Adrenal gland (tissue), 12 donors: ENCODE data around the gene UNC45A. TPM values are rescaled to one million over a fixed set of nuclear protein-coding genes. Genes with fewer than 3 reads are reported as not detected.
A peak's percentile ranks its signal among the peaks of the same experiment; 100 is the strongest.

Experiments
- DNase-seq, 7 donors: peaks; one replicate each; pipeline ENCODE4 v3.0.0-alpha.2; 2019 to 2020
- H3K27ac ChIP-seq, 5 donors: fragments of 200-600 bp; sonication (generic) in 4 of 5; 1 replicate in 3 of 5; 2 replicates in 2 of 5; pipeline versions ENCODE4 v1.5.1 to v1.8.0; 2016 to 2020; ENCODE audit warnings: mild to moderate bottlenecking in 1 of 5
- H3K27me3 ChIP-seq: fragments of 200-600 bp; 2 replicates; pipeline ENCODE4 v1.8.0; 2021
- H3K36me3 ChIP-seq, 2 donors: fragments of 200-600 bp; replicated peaks in 1 of 2; 1 replicate in 1 of 2; 2 replicates in 1 of 2; pipeline versions ENCODE4 v1.5.1 to v1.8.0; 2018 to 2022
- H3K4me1 ChIP-seq, 2 donors: fragments of 200-600 bp; replicated peaks in 1 of 2; 1 replicate in 1 of 2; 2 replicates in 1 of 2; pipeline versions ENCODE4 v1.5.1 to v1.8.0; 2018 to 2021
- H3K4me3 ChIP-seq, 4 donors: fragments of 200-600 bp; sonication (generic) in 3 of 4; one replicate each; pipeline ENCODE4 v1.5.1; 2016 to 2018
- H3K9me3 ChIP-seq, 3 donors: fragments of 200-600 bp; sonication (generic) in 1 of 3; replicated peaks in 1 of 3; 1 replicate in 2 of 3; 2 replicates in 1 of 3; pipeline versions ENCODE4 v1.5.1 to v1.8.0; 2016 to 2021
- CTCF ChIP-seq, 6 experiments: fragments of 450-650 bp in 4 of 6; fragments of 200-600 bp in 2 of 6; sonication (generic) in 1 of 6; IDR thresholded peaks; 1 replicate in 5 of 6; 2 replicates in 1 of 6; pipeline versions ENCODE4 v1.5.1 to v1.8.0; 2016 to 2021; ENCODE audit warnings: antibody characterized with exemption in 6 of 6, mild to moderate bottlenecking in 2 of 6, moderate library complexity in 1 of 6
- POLR2A ChIP-seq, 2 donors: fragments of 450-650 bp; IDR thresholded peaks; one replicate each; pipeline ENCODE4 v1.6.1; 2017; ENCODE audit warnings: antibody characterized with exemption in 2 of 2, mild to moderate bottlenecking in 2 of 2, moderate library complexity in 1 of 2
- WGBS, 4 donors: extraction: QIAGEN DNeasy Blood & Tissue Kit in 2 of 4; methylation state at CpG; one replicate each; pipeline versions ENCODE4 v1.1.5 to v1.1.7; 2013 to 2017; 5-methylcytosine and 5-hydroxymethylcytosine counted together
- intact Hi-C, 2 donors: fragments of 100-400 bp; cut with DNase I; formaldehyde crosslinking; loops; one replicate each; pipeline versions ENCODE4 v1.14.1 to v1.15.0; 2022 to 2023
- polyA plus RNA-seq, 3 donors: library from polyadenylated mRNA; stranded (reverse); fragments of 200-250 nt in 2 of 3; fragments of 350-450 nt in 1 of 3; fragmentation: Illumina TruSeq in 1 of 3; extraction: RNeasy Lipid Tissue Mini Kit (QIAGEN cat#74804) in 1 of 3; gene quantifications; one replicate each; pipeline ENCODE4 v1.2.3, GENCODE V29; 2013 to 2014
- total RNA-seq, 9 donors: library from RNA; depleted of rRNA in 4 of 9; stranded (reverse); fragments of >200 nt in 4 of 9; fragments of 120-200 nt in 1 of 9; fragmentation: NEBNext Ultra II Directional in 1 of 9; extraction: Animal tissue kit (Norgen Biotek cat#: 25700) in 1 of 9; gene quantifications; one replicate each; pipeline versions ENCODE4 v1.1.0 to v1.2.4, GENCODE V29; 2013 to 2023
- donor health status: healthy with polysubstance abuse.
- donor health status: Bipolar disorder and iron deficiency.
- donor health status: DM: yes; HTN: yes; CAD: no.
- donor health status: DM: no; HTN: no; CAD: no.
- donor health status: DM: no; HTN: no; CAD: no.
- donor health status: DM: yes; HTN: yes; CAD: no.

The UNC45A gene
- total and polyA plus RNA-seq, 12 donors, result 28.1 to 114 (median 64.7) TPM

GRCh38 chr15:90953947-90954711, 19.0 kb downstream of the UNC45A start:
- peaks cover 12 to 25% of the 10 kb centered on the region in 2 donors for H3K4me1 ChIP-seq
- H3K27ac ChIP-seq, result peak overlapping the region; percentile 60 to 97 (median 83)
- intact Hi-C loops, result loop anchor here in 1 of 2 donors (10.0 kb wide), 1 partner anchor 81 kb away; no protein-coding TSS in a partner anchor
- DNase-seq, result no peak
- no peaks in the 10 kb centered on the region for H3K27me3 ChIP-seq
- H3K4me3 ChIP-seq, result peak overlapping the region in 1 of 4 donors; percentile 87
- TF ChIP-seq POLR2A (IDR thresholded peaks at IDR 0.05) (no peak), CTCF (IDR thresholded peaks at IDR 0.05) (no peak)
- 70 to 74% (median 74%) methylated on average over 13 to 16 of the region's 16 CpGs for WGBS, 4 donors
- no peaks in the 10 kb centered on the region for H3K9me3 ChIP-seq
- peaks cover 0 to 48% of the 10 kb centered on the region in 2 donors for H3K36me3 ChIP-seq

- TF ChIP-seq POLR2A (IDR thresholded peaks at IDR 0.05) (peak in 1 of 2 donors; percentile 61), CTCF (IDR thresholded peaks at IDR 0.05) (no peak)
- Histone ChIP-seq H3K4me1 (peaks cover 12 to 25% of the 10 kb centered on the region in 2 donors), H3K9me3 (no peaks in the 10 kb centered on the region), H3K27me3 (no peaks in the 10 kb centered on the region), H3K4me3 (peak within 1 kb of the TSS; percentile 44 to 87 (median 69)), H3K27ac (peak within 1 kb of the TSS; percentile 60 to 97 (median 83)), H3K36me3 (peaks cover 0 to 40% of the 10 kb centered on the region in 2 donors)
- DNase-seq, result peak; percentile 93 to 98 (median 97)
- intact Hi-C loops, result loop anchor here (5.0 to 10.0 kb wide), 3 partner anchors 42 to 82 kb away; no protein-coding TSS in a partner anchor
- WGBS, 4 donors, result 0 to 2% (median 1%) methylated on average over 19 to 69 of the region's 69 CpGs
Observed at GRCh38 chr15:90954712-90955623, 19.9 kb downstream of the UNC45A start, which contains the start of gene RCCD1. Gene RCCD1 (plus strand): TSS chr15:90954884. CDS start chr15:90956735, 1,851 bp downstream.

- peak in 2 of 7 donors; percentile 34 to 40 for DNase-seq
- Histone ChIP-seq H3K4me1 (peaks cover 18 to 25% of the 10 kb centered on the region in 2 donors), H3K4me3 (peak overlapping the region in 1 of 4 donors; percentile 87), H3K36me3 (peaks cover 0 to 34% of the 10 kb centered on the region in 2 donors), H3K27me3 (no peaks in the 10 kb centered on the region), H3K27ac (no peak overlapping the region), H3K9me3 (no peaks in the 10 kb centered on the region)
- intact Hi-C loops, result loop anchor here (5.0 to 10.0 kb wide), 3 partner anchors 42 to 82 kb away; no protein-coding TSS in a partner anchor
- 49 to 61% (median 53%) methylated on average over 16 to 20 of the region's 20 CpGs for WGBS, 4 donors
- no peak for TF ChIP-seq POLR2A (IDR thresholded peaks at IDR 0.05)
- no peak for TF ChIP-seq CTCF (IDR thresholded peaks at IDR 0.05)
Observed at GRCh38 chr15:90955624-90956273, 20.7 kb downstream of the UNC45A start.
